HG02973 (cell line): Measurements from ENCODE around the gene NECTIN2.
"Not testable (repeated sequence)": the region's sequence is repeated elsewhere in the genome, so short reads cannot be mapped to it uniquely, and the experiment has no call there.

Experiments
- ATAC-seq: cut with Tn5 transposase; IDR thresholded peaks from one replicate; pipeline ENCODE4 v1.9.1; 2021; ENCODE audit warnings: moderate library complexity; ENCODE audit not compliant: unreplicated experiment

The NECTIN2 gene

DNA sequence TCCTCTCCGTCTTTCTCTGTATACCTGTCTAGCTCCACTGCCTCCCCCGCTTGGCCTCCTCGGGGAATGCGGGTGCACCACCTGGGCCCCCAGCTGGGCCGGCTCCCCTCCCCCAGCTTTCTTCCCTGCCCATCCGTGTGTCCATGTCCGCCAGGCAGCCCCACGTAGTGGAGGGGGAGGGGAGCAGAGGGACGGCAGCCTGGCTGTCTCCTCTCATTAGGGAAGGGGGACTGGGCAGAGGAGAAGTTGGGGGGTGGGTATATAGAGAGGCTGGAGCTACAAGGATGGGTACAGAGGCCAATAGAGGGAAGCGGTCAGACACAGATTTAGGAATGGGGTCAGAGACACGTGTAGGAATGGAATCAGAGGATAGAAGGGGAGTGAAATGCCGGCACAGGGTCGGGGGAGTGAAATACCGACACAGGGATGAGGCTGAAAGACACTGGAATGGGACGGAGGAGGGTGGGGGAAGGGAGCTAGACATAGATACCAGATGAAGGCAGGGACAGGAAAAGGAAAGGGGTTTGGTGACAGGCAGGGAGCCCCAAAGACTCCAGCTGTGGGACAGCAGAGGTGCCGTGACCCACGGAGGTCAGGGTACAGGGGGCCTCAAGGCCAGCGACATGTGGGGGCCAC, 2.8 kb downstream of the NECTIN2 start:
- no peak for ATAC-seq

DNA sequence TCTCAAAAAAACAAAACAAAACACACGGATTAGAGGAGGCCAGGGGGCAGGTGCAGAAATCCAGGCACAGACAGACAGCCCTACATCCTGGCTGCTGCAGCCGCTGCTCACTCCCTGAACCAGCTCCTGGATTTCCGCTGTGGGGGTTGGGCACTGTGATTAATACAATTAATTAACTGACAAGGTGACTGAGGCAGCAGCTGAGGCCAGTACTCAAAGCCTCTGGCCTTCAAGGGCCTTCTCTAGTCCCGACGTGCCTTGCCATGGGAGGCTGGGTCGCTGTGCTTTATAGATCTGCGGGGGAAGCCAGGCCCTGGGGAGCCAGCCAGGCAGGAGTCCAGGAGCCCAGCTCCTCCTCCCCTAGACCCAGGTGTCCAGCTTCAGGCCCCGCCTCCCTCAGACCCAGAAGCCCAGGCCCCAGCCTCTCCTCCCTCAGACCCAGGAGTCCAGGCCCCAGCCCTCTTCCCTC, 4.6 kb downstream of the NECTIN2 start:
- ATAC-seq: no peak

DNA sequence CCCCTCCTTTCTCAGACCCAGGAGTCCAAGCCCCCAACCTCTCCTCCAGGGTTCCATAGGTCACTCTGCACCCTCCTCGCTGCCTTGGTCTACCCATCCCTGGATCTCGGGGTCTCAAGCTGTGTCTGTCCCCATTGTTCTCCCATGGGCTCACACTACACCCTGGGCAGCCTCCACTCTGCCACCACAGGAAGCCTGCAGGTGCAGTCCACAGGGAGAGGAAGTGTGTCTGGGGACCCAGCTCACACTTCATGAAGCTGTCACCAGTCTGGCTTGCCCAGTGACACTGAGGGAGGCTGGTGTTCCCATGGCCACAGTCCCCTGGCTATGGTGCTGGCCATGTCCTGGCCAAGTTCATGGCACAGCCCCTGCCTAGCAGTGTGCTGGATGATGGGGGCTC, 5.3 kb downstream of the NECTIN2 start:
- ATAC-seq: no peak

DNA sequence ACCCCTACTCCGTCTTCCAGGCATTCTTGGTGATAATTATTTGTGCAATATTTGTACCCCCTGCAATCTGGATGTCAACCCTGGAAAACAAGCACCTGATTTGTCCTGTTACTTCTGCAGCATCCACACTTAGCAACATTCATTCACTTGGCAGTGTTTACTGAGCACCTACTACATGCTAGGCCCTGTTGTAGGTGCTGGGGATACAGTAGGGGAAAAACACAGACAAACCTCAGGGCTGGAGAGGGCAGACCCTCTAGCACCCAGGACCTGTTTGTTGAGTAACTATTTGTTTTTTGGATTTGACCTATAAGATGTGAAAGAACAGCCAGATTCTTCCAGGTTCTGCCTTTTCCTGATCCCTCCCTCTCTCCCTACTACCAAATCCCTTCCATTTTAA, 9.5 kb downstream of the NECTIN2 start:
- ATAC-seq: no peak

DNA sequence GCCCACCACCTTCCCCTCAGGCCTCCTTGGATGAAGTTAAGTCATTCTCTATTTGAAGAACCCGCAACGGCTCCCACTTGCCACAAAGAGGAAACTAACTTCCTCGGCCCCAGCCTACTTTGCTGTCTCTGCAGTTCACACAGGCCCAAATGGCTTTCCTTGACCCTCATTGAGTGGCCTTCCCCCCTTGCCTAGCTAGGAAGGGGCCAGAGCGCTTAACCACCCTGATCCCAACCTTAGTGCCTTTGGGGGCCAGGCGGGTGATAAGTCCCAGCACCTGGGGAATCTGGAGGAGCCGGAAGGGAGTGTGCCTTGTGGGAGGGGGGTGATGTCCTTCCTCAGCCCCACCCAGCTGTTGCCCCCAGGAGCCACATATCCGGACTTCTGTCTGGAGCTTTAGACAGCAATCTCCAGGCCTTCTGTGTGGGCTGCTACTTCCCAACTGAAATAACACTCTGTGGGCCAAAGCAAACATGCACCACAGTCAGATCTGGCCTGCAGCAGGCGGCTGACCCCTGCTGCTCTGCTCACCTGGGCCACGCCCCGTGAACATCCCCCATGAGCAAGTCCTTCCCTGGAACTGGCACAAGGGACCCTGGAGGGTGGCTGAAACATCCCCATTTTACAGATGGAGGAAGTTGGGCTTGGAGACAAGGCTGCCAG, 10.5 kb downstream of the NECTIN2 start:
- ATAC-seq: no peak

DNA sequence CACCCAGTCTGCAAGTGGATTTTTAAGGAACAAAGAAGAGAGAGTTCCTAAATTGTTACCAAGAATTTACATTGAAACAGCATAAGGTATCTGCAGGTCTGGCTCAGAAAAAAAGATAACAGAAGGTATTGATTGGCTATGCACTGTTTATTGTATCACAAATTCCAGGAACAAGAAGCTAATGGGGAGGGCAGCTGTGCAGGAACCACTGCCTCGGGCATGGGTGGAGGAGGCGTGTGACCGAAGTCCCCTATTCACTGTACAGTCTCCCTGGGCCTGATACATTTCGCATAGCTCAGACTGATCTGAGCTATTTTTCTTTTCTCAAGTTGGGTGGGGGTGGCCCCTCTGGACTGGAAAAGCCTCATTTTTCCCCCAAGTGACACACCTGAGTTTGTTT, 11.7 kb downstream of the NECTIN2 start:
- no peak for ATAC-seq

DNA sequence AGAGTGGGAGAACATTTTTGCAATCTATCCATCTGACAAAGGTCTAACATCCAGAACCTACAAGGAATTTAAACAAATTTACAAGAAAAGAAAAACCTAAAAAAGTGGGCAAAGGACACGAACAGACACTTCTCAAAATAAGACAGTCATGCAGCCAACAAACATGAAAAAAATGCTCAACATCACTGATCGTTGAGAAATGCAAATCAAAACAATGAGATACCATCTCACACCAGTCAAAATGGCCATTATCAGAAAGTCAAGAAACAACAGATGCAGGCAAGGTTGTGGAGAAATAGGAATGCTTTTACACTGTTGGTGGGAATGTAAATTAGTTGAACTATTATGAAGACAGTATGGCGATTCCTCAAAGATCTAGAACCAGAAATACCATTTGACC, 15.5 kb downstream of the NECTIN2 start:
- ATAC-seq: not testable (repeated sequence)

DNA sequence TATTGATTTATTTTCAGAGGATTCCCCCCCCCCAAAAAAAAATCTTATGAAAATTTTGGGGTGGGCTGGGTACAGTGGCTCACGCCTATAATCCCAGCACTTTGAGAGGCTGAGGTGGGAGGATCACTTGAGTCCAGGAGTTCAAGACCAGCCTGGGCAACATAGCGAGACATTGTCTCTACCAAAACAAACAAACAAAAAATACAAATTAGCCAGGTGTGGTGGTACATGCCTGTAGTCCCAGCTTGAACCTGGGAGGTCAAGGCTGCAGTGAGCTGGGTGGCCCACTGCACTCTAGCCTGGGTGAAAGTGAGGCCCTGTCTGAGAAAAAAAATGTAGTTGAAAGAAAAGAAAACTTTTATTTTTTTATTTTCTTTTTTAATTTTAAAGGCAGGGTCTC, 17.9 kb downstream of the NECTIN2 start:
- ATAC-seq: no peak

DNA sequence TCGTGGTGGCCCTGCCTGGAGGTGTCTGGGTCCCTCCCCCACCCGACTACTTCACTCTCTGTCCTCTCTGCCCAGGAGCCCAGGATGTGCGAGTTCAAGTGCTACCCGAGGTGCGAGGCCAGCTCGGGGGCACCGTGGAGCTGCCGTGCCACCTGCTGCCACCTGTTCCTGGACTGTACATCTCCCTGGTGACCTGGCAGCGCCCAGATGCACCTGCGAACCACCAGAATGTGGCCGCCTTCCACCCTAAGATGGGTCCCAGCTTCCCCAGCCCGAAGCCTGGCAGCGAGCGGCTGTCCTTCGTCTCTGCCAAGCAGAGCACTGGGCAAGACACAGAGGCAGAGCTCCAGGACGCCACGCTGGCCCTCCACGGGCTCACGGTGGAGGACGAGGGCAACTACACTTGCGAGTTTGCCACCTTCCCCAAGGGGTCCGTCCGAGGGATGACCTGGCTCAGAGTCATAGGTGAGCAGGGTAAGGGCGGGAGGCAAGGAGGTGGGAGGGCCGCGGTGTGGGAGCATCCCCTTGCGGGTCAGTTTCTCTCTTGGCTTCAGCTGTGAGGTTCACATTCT, 19.2 kb downstream of the NECTIN2 start:
- no peak for ATAC-seq

DNA sequence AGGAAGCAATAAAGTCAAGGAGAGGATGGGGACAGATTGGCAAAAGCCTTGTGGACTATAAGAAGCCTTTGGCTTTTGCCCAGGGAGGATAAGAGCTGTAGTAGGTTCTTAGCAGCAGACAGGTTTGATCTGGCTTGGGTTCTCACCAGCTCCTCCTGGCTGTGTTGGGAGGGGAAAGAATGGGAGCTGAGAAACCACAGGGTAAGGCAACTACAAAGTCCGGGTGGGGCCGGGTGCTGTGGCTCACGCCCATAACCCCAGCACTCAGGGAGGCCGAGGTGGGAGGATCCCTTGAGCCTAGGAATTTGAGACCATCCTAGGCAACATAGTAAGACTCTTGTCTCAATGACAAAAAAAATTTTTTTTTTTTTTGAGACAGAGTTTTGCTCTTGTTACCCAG, 20.6 kb downstream of the NECTIN2 start:
- no peak for ATAC-seq

DNA sequence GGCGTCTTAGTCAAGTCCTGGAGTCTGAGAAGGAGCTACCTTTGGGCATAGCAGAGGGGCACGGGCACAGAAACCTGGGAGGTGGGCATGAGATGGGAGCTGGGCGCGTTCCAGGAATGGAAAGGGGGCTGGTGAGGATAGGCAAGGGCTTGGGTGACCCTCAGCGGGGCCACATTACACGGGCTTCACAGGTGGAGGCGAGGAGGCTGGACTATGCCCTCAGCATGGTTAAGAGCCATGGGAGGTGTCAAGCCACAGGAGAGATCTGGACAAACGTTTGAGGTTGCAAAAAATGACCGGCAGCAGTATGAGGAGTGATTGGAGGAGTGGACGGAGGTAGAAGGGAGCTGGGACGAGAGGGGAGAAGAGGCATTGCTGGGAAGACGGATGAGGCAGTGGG, 21.5 kb downstream of the NECTIN2 start:
- ATAC-seq: no peak

DNA sequence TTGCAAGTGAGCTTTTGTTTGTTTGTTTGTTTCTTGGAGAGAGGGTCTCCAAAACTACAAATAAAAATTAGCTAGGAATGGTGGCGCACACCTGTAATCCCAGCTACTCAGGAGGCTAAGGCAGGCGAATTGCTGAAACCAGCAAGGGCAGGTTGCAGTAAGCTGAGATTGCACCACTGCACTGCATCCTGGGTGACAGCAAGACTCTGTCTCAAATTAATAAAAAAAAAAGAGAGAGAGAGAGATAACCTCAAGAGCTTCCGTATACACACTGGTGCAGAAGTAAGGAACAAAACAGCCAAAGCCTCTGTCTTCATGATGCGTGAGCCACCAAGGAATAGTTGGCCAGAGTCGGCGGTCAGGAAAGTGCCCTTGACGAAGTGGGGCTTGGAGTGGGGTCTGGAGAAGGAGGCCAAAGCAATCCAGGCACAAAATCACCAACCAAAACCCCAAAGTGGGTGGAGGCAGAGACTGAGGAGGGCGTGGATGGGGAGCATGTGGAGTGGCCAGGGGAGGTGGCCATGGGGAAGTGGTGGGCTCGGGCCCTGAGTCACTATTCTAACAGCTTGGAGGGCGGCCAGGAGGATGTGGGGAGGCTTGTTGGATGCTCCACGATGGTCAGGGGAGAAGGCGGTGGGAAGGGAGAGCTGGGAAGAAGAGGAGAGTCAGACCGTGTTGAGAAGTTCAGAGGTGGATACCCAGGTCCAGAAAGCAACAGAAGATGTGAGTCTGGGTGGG, 23.8 kb downstream of the NECTIN2 start:
- ATAC-seq: no peak

DNA sequence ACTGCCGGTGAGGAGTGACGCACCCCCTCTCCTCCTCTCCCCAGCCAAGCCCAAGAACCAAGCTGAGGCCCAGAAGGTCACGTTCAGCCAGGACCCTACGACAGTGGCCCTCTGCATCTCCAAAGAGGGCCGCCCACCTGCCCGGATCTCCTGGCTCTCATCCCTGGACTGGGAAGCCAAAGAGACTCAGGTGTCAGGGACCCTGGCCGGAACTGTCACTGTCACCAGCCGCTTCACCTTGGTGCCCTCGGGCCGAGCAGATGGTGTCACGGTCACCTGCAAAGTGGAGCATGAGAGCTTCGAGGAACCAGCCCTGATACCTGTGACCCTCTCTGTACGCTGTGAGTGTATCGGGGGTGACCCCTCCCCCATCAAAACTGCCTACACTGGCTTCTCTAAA, 25.7 kb downstream of the NECTIN2 start:
- ATAC-seq: no peak

DNA sequence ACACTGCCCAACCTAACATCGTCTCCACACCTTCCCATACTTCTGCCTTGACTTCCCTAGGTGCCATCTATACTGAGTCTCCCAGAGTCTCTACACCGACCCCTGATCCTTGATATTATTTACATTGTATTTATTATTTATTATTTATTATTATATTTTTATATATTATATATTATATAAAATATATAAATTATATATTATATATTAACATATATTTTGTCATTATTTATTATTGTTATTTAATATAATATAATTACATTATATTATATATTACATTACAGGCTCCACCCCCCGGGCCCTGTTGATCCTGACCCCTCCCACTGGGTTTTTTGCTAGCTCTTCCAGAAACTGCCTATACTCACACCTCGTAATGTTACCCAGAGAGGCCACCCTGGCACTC, 26.6 kb downstream of the NECTIN2 start:
- no peak for ATAC-seq

DNA sequence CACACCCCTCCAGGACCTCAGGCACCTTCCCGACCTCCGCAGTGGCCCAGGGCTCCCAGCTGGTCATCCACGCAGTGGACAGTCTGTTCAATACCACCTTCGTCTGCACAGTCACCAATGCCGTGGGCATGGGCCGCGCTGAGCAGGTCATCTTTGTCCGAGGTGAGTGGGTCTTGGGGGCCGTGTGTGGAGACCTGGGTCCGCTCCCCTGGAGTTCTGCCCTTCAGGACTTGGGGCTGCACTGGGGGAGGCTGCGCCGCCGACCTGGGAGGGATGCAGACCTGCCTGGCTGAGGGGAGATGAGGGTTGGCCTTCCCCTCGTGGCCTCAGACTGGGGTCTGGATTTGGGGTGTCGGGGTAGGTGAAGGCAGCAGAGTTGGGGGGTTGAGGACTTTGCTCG, 28.2 kb downstream of the NECTIN2 start:
- no peak for ATAC-seq

DNA sequence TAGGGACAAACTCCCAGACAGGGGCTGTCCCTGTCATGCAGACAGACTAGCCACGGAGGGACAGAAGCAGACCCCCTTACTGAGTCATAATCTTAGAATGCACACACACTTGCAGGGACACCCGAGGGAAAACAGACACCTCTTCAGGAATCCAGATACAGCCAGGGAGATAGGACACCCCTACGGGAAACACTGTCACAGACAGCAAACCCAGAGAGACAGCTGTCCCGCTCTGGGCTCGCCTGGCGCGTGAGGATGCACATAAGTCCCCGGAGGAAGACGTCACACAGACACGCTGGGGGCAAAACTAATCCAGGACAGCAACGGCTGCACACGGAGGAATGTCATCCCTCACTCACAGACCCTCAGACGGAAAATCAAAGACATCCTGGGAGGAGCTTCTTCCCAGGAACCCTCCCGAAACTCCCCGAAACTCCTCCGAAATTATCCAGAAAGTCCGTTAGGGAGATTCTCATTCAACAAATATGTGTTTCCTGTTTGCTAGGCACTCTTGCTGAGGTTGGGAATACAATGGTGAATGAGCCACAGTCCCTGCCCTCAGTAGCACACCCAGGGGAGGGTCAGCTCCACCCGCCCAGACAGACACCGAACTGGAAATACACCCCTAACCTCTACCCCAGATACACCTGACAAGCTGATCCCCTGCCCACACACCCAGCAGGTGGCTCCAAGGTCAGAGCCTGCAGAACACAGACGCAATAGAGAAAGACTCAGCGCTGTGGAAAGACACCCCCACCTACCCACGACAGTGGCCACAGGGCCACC, 29.8 kb downstream of the NECTIN2 start:
- ATAC-seq: no peak

DNA sequence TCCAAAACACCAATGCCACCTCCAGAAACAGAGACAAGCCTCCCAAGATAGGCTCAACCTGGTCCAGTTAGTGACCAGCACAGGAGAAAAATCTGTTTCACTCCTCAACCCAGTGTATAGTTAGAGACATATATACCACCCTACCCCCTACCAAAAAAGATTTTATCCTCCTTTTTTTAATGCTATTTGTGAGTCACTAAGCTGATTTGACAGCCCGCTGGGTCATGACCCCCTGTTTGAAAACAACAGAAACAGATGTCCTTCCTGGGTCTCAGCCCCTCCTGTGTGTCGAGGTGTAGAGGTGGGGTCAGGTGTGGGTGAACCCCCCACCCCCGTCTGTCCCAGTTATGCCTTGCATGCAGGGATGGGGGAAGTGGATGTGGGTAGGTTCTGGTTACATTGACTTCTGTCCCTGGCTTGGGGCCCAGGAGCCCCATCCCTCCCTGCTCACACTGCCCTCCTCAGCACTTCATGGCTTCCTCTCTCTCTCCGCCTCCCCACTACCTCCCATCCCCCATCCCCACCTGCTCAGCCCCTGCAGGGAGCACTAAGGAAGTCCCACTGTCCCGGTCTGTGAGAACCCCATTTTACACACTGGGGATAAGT, 30.9 kb downstream of the NECTIN2 start:
- ATAC-seq: no peak

DNA sequence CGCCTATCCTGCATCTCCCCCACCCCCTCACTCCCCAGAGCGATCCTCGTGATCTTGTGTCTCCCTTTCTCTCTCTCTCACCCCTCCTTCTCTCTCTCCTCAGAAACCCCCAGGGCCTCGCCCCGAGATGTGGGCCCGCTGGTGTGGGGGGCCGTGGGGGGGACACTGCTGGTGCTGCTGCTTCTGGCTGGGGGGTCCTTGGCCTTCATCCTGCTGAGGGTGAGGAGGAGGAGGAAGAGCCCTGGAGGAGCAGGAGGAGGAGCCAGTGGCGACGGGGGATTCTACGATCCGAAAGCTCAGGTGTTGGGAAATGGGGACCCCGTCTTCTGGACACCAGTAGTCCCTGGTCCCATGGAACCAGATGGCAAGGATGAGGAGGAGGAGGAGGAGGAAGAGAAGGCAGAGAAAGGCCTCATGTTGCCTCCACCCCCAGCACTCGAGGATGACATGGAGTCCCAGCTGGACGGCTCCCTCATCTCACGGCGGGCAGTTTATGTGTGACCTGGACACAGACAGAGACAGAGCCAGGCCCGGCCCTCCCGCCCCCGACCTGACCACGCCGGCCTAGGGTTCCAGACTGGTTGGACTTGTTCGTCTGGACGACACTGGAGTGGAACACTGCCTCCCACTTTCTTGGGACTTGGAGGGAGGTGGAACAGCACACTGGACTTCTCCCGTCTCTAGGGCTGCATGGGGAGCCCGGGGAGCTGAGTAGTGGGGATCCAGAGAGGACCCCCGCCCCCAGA, 32.2 kb downstream of the NECTIN2 start:
- no peak for ATAC-seq

DNA sequence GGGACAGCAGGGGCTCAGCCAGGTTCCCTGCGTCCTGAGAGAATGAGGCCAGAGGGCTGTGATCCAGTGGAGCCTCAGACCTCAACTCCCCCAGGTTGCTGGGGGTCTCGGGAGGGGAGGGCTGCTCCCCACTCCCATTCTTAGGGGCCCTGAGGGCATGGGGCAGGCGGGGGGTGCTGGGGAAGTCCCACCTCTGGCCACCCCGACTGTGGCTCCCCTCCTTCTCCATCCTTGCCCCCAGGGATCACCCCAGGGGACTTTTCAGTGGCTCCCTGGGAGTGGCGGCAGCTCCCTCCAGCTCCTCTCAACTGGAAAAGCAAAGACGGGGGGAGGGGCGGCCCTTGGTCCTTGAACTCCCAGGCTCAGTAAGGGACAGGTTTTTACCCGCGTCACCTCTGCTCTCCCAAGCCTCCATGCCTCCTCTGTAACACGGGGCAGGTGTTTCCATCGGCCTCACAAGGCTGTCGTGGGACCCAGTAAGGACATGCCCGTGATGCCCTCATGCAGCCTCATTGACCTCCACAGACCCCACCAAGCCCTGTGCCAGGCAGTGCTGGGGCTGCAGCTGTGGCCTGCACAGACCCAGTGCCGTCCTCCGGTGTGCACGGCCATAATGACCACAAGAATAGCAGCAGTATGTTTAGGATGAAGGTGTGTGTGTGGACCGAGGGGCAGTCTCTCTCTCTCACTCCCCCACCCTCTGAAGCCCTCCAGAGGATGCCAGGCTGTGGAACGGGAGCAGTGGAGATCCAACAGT, 33.4 kb downstream of the NECTIN2 start:
- ATAC-seq: no peak
